H9 (cell line): ENCODE measurements around the gene CADM1. TPM values are rescaled to one million over a fixed set of nuclear protein-coding genes. Genes with fewer than 3 reads are reported as not detected.

ENCODE experiments used
- DNase-seq: peaks from one replicate; pipeline ENCODE4 v3.0.0-alpha.2; 2017
- H2AFZ ChIP-seq: one replicate; pipeline ENCODE4 v1.6.1; 2013; ENCODE audit warnings: mild to moderate bottlenecking, low read length, control low read depth, moderate library complexity
- H2AK5ac ChIP-seq: 2 replicates; pipeline ENCODE4 v1.6.1; 2013; ENCODE audit warnings: low read length, control low read depth, mixed read lengths; ENCODE audit not compliant: insufficient read length
- H2BK120ac ChIP-seq: one replicate; pipeline ENCODE4 v1.6.1; 2013; ENCODE audit warnings: low read depth, mild to moderate bottlenecking, low read length, control low read depth, inconsistent platforms; ENCODE audit not compliant: poor library complexity, severe bottlenecking
- H2BK12ac ChIP-seq: 2 replicates; pipeline ENCODE4 v1.6.1; 2013; ENCODE audit warnings: low read length, control low read depth, mixed read lengths, low read depth; ENCODE audit not compliant: insufficient read length
- H2BK15ac ChIP-seq: 2 replicates; pipeline ENCODE4 v1.6.1; 2013; ENCODE audit warnings: low read depth, low read length, control low read depth
- H2BK20ac ChIP-seq: one replicate; pipeline ENCODE4 v1.6.1; 2013; ENCODE audit warnings: low read depth, mild to moderate bottlenecking, low read length, control low read depth, inconsistent platforms; ENCODE audit not compliant: poor library complexity, severe bottlenecking
- H2BK5ac ChIP-seq: 2 replicates; pipeline ENCODE4 v1.6.1; 2013; ENCODE audit warnings: low read length, control low read depth, mixed read lengths; ENCODE audit not compliant: insufficient read length
- H3K14ac ChIP-seq: 2 replicates; pipeline ENCODE4 v1.6.1; 2013; ENCODE audit warnings: low read length, control low read depth; ENCODE audit not compliant: insufficient read depth
- H3K18ac ChIP-seq: 2 replicates; pipeline ENCODE4 v1.6.1; 2013; ENCODE audit warnings: low read depth, mild to moderate bottlenecking, mixed read lengths, low read length, control low read depth; ENCODE audit not compliant: insufficient read length
- H3K23ac ChIP-seq: 2 replicates; pipeline ENCODE4 v1.6.1; 2013; ENCODE audit warnings: low read length, control low read depth, mixed read lengths, low read depth; ENCODE audit not compliant: insufficient read length
- H3K23me2 ChIP-seq: 2 replicates; pipeline ENCODE4 v1.6.1; 2013; ENCODE audit warnings: low read depth, mild to moderate bottlenecking, mixed read lengths, low read length, control low read depth; ENCODE audit not compliant: insufficient read length, poor library complexity, severe bottlenecking
- H3K27ac ChIP-seq: 2 replicates; pipeline ENCODE4 v1.5.1; 2013; ENCODE audit warnings: low read length, control low read depth, mixed read lengths, low read depth; ENCODE audit not compliant: insufficient read length
- H3K27me3 ChIP-seq: 2 replicates; pipeline ENCODE4 v1.6.1; 2013; ENCODE audit warnings: low read length, control low read depth, inconsistent platforms; ENCODE audit not compliant: insufficient read depth
- H3K4ac ChIP-seq: 2 replicates; pipeline ENCODE4 v1.6.1; 2013; ENCODE audit warnings: low read depth, mild to moderate bottlenecking, control low read depth, inconsistent platforms, low read length, moderate library complexity
- H3K4me1 ChIP-seq: 2 replicates; pipeline ENCODE4 v1.6.1; 2013; ENCODE audit warnings: low read length, control low read depth, inconsistent platforms; ENCODE audit not compliant: insufficient read depth
- H3K4me2 ChIP-seq: 2 replicates; pipeline ENCODE4 v1.6.1; 2013; ENCODE audit warnings: low read length, control low read depth, mixed read lengths; ENCODE audit not compliant: insufficient read length, insufficient read depth
- H3K56ac ChIP-seq: 2 replicates; pipeline ENCODE4 v1.6.1; 2013; ENCODE audit warnings: low read depth, mild to moderate bottlenecking, mixed read lengths, low read length, control low read depth; ENCODE audit not compliant: insufficient read length
- H3K79me1 ChIP-seq: 2 replicates; pipeline ENCODE4 v1.6.1; 2013; ENCODE audit warnings: low read depth, mild to moderate bottlenecking, moderate library complexity, low read length, control low read depth, inconsistent platforms; ENCODE audit not compliant: insufficient read depth, poor library complexity, severe bottlenecking
- H3K79me2 ChIP-seq: 2 replicates; pipeline ENCODE4 v1.6.1; 2013; ENCODE audit warnings: low read length, control low read depth, inconsistent platforms; ENCODE audit not compliant: insufficient read depth
- H3K9ac ChIP-seq: 2 replicates; pipeline ENCODE4 v1.6.1; 2013; ENCODE audit warnings: low read length, control low read depth, mixed read lengths; ENCODE audit not compliant: insufficient read length; ENCODE audit errors: extremely low read depth
- H3K9me3 ChIP-seq: one replicate; pipeline ENCODE4 v1.6.1; 2013; ENCODE audit warnings: low read depth, low read length, inconsistent platforms; ENCODE audit not compliant: control insufficient read depth
- H3T11ph ChIP-seq: one replicate; pipeline ENCODE4 v1.6.1; 2013; ENCODE audit warnings: mild to moderate bottlenecking, low read length, control low read depth, inconsistent platforms
- H4K20me1 ChIP-seq: one replicate; pipeline ENCODE4 v1.6.1; 2013; ENCODE audit not compliant: control insufficient read depth, insufficient read length, insufficient read depth
- H4K5ac ChIP-seq: 2 replicates; pipeline ENCODE4 v1.6.1; 2013; ENCODE audit warnings: low read depth, mild to moderate bottlenecking, mixed read lengths, low read length, control low read depth; ENCODE audit not compliant: insufficient read length
- H4K8ac ChIP-seq: replicated peaks from 2 replicates; pipeline ENCODE4 v1.6.1; 2013; ENCODE audit warnings: low read length, control low read depth, mixed read lengths, low read depth; ENCODE audit not compliant: insufficient read length
- H4K91ac ChIP-seq: 2 replicates; pipeline ENCODE4 v1.6.1; 2013; ENCODE audit warnings: low read depth, mild to moderate bottlenecking, moderate library complexity, mixed read lengths, low read length, control low read depth; ENCODE audit not compliant: insufficient read length
- H3K27ac Mint-ChIP-seq, 3 experiments: 2 replicates in 2 of 3; 3 replicates in 1 of 3; pipeline ENCODE4 v1.8.0; 2020 to 2021; ENCODE audit warnings: mixed read lengths in 3 of 3, mild to moderate bottlenecking in 1 of 3, moderate library complexity in 1 of 3
- H3K27me3 Mint-ChIP-seq: 2 replicates; pipeline ENCODE4 v1.8.0; 2021; ENCODE audit warnings: low read depth, mild to moderate bottlenecking, moderate library complexity, mixed read lengths
- H3K36me3 Mint-ChIP-seq, 3 experiments: 2 replicates in 2 of 3; 3 replicates in 1 of 3; pipeline ENCODE4 v1.8.0; 2020 to 2021; ENCODE audit warnings: low read depth in 3 of 3, mixed read lengths in 3 of 3; ENCODE audit not compliant: insufficient read depth in 1 of 3
- H3K4me1 Mint-ChIP-seq, 2 experiments: 2 replicates each; pipeline ENCODE4 v1.8.0; 2020; ENCODE audit warnings: mixed read lengths in 2 of 2
- H3K4me3 Mint-ChIP-seq, 2 experiments: 2 replicates in 1 of 2; 3 replicates in 1 of 2; pipeline ENCODE4 v1.8.0; 2020 to 2021; ENCODE audit warnings: mild to moderate bottlenecking in 2 of 2, mixed read lengths in 2 of 2, moderate library complexity in 1 of 2
- H3K9me3 Mint-ChIP-seq, 2 experiments: 2 replicates in 1 of 2; 3 replicates in 1 of 2; pipeline ENCODE4 v1.8.0; 2020; ENCODE audit warnings: mild to moderate bottlenecking in 2 of 2, mixed read lengths in 2 of 2, moderate library complexity in 1 of 2
- CTCF ChIP-seq: fragments of 200-600 bp; sonication (generic); conservative IDR thresholded peaks from 3 replicates; pipeline ENCODE4 v1.8.0; 2021; ENCODE audit warnings: antibody characterized with exemption, mild to moderate bottlenecking
- WGBS: extraction: QIAGEN DNeasy Blood & Tissue Kit; methylation state at CpG from one replicate; pipeline ENCODE4 v1.1.7; 2013; ENCODE audit warnings: missing lambda C conversion rate, low lambda C conversion rate, mixed read lengths; ENCODE audit not compliant: insufficient read length; ENCODE audit errors: extremely low coverage; 5-methylcytosine and 5-hydroxymethylcytosine counted together
- total RNA-seq: library from RNA; stranded (reverse); gene quantifications from 2 replicates; pipeline ENCODE4 v1.2.1, GENCODE V29; 2021

The CADM1 gene
- total RNA-seq, 1 experiment from 2014 or later = 11.9 TPM

- Histone ChIP-seq H3K4me1 (no peaks in the 10 kb centered on the region), H3K9ac (no peak overlapping the region), H4K8ac (no peak overlapping the region), H2BK120ac (no peak overlapping the region), H2BK20ac (no peak overlapping the region), H3K79me2 (no peaks in the 10 kb centered on the region), H4K5ac (no peak overlapping the region), H2AFZ (no peak overlapping the region), H3K9me3 (no peaks in the 10 kb centered on the region), H2BK15ac (no peak overlapping the region), H3K79me1 (no peaks in the 10 kb centered on the region), H2BK12ac (no peak overlapping the region), H3K23me2 (no peaks in the 10 kb centered on the region), H3K23ac (no peak overlapping the region), H3K14ac (no peak overlapping the region), H4K91ac (no peak overlapping the region), H4K20me1 (no peaks in the 10 kb centered on the region), H3K56ac (no peak overlapping the region), H2BK5ac (no peak overlapping the region), H2AK5ac (no peak overlapping the region), H3K27me3 (no peaks in the 10 kb centered on the region), H3T11ph (no peak overlapping the region), H3K4me2 (no peak overlapping the region), H3K4ac (no peak overlapping the region), H3K27ac (no peak overlapping the region), H3K18ac (no peak overlapping the region)
- Mint-ChIP-seq H3K9me3 (no peaks in the 10 kb centered on the region), H3K27ac (no peak overlapping the region), H3K4me1 (no peaks in the 10 kb centered on the region), H3K27me3 (peaks cover 7% of the 10 kb centered on the region; the same call in 1 of the 2 replicates), H3K4me3 (no peak overlapping the region), H3K36me3 (no peaks in the 10 kb centered on the region)
- no CpG with 5 or more reads among the region's 3 CpGs for WGBS
- no peak for DNase-seq
- TF ChIP-seq CTCF = peak; percentile 82
These were observed 169.1 kb downstream of the CADM1 start for GRCh38 chr11:115334932-115335788.
